Measurements from ENCODE around the gene CEP112. TPM values are rescaled to one million over a fixed set of nuclear protein-coding genes. Genes with fewer than 3 reads are reported as not detected.

The CEP112 gene
- total RNA-seq, 1 donor from 2014 or later: 9.7 TPM

GRCh38 chr17:66220079-66220835 lies 28.3 kb upstream of the CEP112 start:
- Mint-ChIP-seq H3K4me3 (no peak overlapping the region), H3K27me3 (ENCODE audit: insufficient read depth, low read depth) (peaks cover 3% of the 10 kb centered on the region), H3K27ac (no peak overlapping the region), H3K36me3 (no peaks in the 10 kb centered on the region), H3K9me3 (no peaks in the 10 kb centered on the region), H3K4me1 (peaks cover 2% of the 10 kb centered on the region)
- no peaks in the 10 kb centered on the region for H3F3A ChIP-seq (ENCODE audit: low read depth)
- no peak overlapping the region for H3K27ac ChIP-seq
- no peak overlapping the region for H3K9ac ChIP-seq
- no peak overlapping the region for H3K4me3 ChIP-seq
- no peaks in the 10 kb centered on the region for H3K36me3 ChIP-seq
- H2AFZ ChIP-seq (replicated peaks): no peak overlapping the region
- TF ChIP-seq EZH2phosphoT487 (IDR thresholded peaks at IDR 0.05) (no peak), CTCF (IDR thresholded peaks at IDR 0.05) (no peak), EZH2 (IDR thresholded peaks at IDR 0.05) (no peak)
- no peaks in the 10 kb centered on the region for H4K20me1 ChIP-seq (ENCODE audit: low read depth)
- H3K27me3 ChIP-seq: no peaks in the 10 kb centered on the region
- H3K9me3 ChIP-seq (ENCODE audit: low read depth): no peaks in the 10 kb centered on the region
- no peak overlapping the region for H3K4me2 ChIP-seq
- DNase-seq (ENCODE audit: low spot score): no peak
- H3K4me1 ChIP-seq: no peaks in the 10 kb centered on the region
- no peaks in the 10 kb centered on the region for H3K79me2 ChIP-seq (ENCODE audit: low read depth)

DNA sequence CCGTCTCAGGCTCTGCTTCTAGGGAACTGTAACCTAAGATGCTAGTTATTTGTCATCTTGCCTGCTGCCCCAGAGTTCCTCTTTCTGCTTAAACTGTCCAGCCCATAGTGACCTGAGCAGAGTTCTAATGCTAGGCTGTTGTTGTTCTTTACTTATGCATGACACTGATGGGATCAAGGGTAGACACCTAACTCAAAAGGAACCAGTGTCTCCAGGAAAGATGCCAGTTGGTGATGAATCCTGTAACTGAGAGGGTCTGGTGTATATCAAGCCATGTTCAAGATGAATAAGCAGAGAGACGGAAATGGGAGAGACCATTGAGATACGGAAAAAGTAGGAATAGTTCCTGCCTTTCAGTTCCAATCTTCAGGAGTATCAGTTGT lies 23.6 kb upstream of the CEP112 start:
- Mint-ChIP-seq H3K9me3 (no peaks in the 10 kb centered on the region), H3K27ac (no peak overlapping the region), H3K4me1 (peaks cover 8% of the 10 kb centered on the region), H3K36me3 (no peaks in the 10 kb centered on the region), H3K4me3 (no peak overlapping the region), H3K27me3 (ENCODE audit: insufficient read depth, low read depth) (no peaks in the 10 kb centered on the region)
- H3K27me3 ChIP-seq: no peaks in the 10 kb centered on the region
- no peaks in the 10 kb centered on the region for H3K79me2 ChIP-seq (ENCODE audit: low read depth)
- H2AFZ ChIP-seq (replicated peaks): no peak overlapping the region
- no peak overlapping the region for H3K4me2 ChIP-seq
- H3F3A ChIP-seq (ENCODE audit: low read depth): no peaks in the 10 kb centered on the region
- DNase-seq (ENCODE audit: low spot score): no peak
- H3K27ac ChIP-seq: no peak overlapping the region
- H3K4me3 ChIP-seq: no peak overlapping the region
- no peak overlapping the region for H3K9ac ChIP-seq
- H4K20me1 ChIP-seq (ENCODE audit: low read depth): no peaks in the 10 kb centered on the region
- H3K9me3 ChIP-seq (ENCODE audit: low read depth): no peaks in the 10 kb centered on the region
- H3K36me3 ChIP-seq: no peaks in the 10 kb centered on the region
- TF ChIP-seq EZH2 (IDR thresholded peaks at IDR 0.05) (no peak), EZH2phosphoT487 (IDR thresholded peaks at IDR 0.05) (no peak), CTCF (IDR thresholded peaks at IDR 0.05) (no peak)
- no peaks in the 10 kb centered on the region for H3K4me1 ChIP-seq

GRCh38 chr17:66214884-66215528 lies 23.1 kb upstream of the CEP112 start:
- H3K9me3 Mint-ChIP-seq: no peaks in the 10 kb centered on the region

More at GRCh38 chr17:66214884-66215528, 23.1 kb upstream of the CEP112 start:
- H2AFZ ChIP-seq (replicated peaks): no peak overlapping the region
- no peaks in the 10 kb centered on the region for H3K4me1 ChIP-seq
- Mint-ChIP-seq H3K4me3 (no peak overlapping the region), H3K27me3 (ENCODE audit: insufficient read depth, low read depth) (no peaks in the 10 kb centered on the region), H3K27ac (no peak overlapping the region), H3K4me1 (peaks cover 8% of the 10 kb centered on the region), H3K36me3 (no peaks in the 10 kb centered on the region)
- no peaks in the 10 kb centered on the region for H3K79me2 ChIP-seq (ENCODE audit: low read depth)
- H4K20me1 ChIP-seq (ENCODE audit: low read depth): no peaks in the 10 kb centered on the region
- H3K4me2 ChIP-seq: no peak overlapping the region
- no peaks in the 10 kb centered on the region for H3K9me3 ChIP-seq (ENCODE audit: low read depth)
- no peak for DNase-seq (ENCODE audit: low spot score)
- H3K27me3 ChIP-seq: no peaks in the 10 kb centered on the region
- TF ChIP-seq CTCF (IDR thresholded peaks at IDR 0.05): no peak
- no peak for TF ChIP-seq EZH2 (IDR thresholded peaks at IDR 0.05)
- no peak for TF ChIP-seq EZH2phosphoT487 (IDR thresholded peaks at IDR 0.05)
- H3K36me3 ChIP-seq: no peaks in the 10 kb centered on the region
- no peak overlapping the region for H3K27ac ChIP-seq
- H3K4me3 ChIP-seq: no peak overlapping the region
- H3K9ac ChIP-seq: no peak overlapping the region
- H3F3A ChIP-seq (ENCODE audit: low read depth): no peaks in the 10 kb centered on the region

All from neural progenitor cell (in vitro differentiated cells).